GM23338 (cell line): ENCODE measurements around the gene PHC1. TPM values are rescaled to one million over a fixed set of nuclear protein-coding genes. Genes with fewer than 3 reads are reported as not detected.

ENCODE experiments used
- ATAC-seq: fragments of 200-7000 bp; cut with Tn5 transposase; 3 replicates; pipeline ENCODE4 v1.9.1; 2020
- DNase-seq: peaks from one replicate; pipeline ENCODE4 v3.0.0-alpha.2; 2015; ENCODE audit warnings: low spot score
- H2AFZ ChIP-seq: fragments of 200-600 bp; sonication (generic); 2 replicates; pipeline ENCODE4 v1.8.0; 2016; ENCODE audit warnings: antibody characterized with exemption, mild to moderate bottlenecking, moderate library complexity
- H3F3A ChIP-seq: fragments of 200-600 bp; sonication (generic); replicated peaks from 2 replicates; pipeline ENCODE4 v1.8.0; 2017; ENCODE audit warnings: antibody characterized with exemption, mixed run types, low read depth
- H3K27ac ChIP-seq: fragments of 200-600 bp; sonication (generic); 2 replicates; pipeline ENCODE4 v1.6.1; 2016; ENCODE audit warnings: low read depth
- H3K27me3 ChIP-seq: fragments of 200-600 bp; sonication (generic); 2 replicates; pipeline ENCODE4 v1.8.0; 2016; ENCODE audit warnings: mild to moderate bottlenecking, mixed run types, moderate library complexity; ENCODE audit not compliant: insufficient read depth
- H3K36me3 ChIP-seq: fragments of 200-600 bp; sonication (generic); 2 replicates; pipeline ENCODE4 v1.8.0; 2016; ENCODE audit warnings: mild to moderate bottlenecking; ENCODE audit not compliant: insufficient read depth
- H3K4me1 ChIP-seq: fragments of 200-600 bp; sonication (generic); 2 replicates; pipeline ENCODE4 v1.8.0; 2016; ENCODE audit warnings: mild to moderate bottlenecking, moderate library complexity; ENCODE audit not compliant: insufficient read depth
- H3K4me2 ChIP-seq: fragments of 200-600 bp; sonication (generic); 2 replicates; pipeline ENCODE4 v1.7.1; 2017; ENCODE audit warnings: mixed run types
- H3K4me3 ChIP-seq: fragments of 200-600 bp; sonication (generic); 2 replicates; pipeline ENCODE4 v1.6.1; 2016; ENCODE audit warnings: mixed run types
- H3K79me2 ChIP-seq: fragments of 200-600 bp; sonication (generic); replicated peaks from 2 replicates; pipeline ENCODE4 v1.8.0; 2017; ENCODE audit warnings: mild to moderate bottlenecking; ENCODE audit not compliant: insufficient read depth
- H3K9me2 ChIP-seq: fragments of 200-600 bp; sonication (generic); 2 replicates; pipeline ENCODE4 v1.8.0; 2017; ENCODE audit not compliant: insufficient read depth
- H4K20me1 ChIP-seq: fragments of 200-600 bp; sonication (generic); replicated peaks from 2 replicates; pipeline ENCODE4 v1.8.0; 2017; ENCODE audit warnings: mild to moderate bottlenecking; ENCODE audit not compliant: insufficient read depth
- H3K27ac Mint-ChIP-seq: 2 replicates; pipeline ENCODE4 v1.8.0; 2020; ENCODE audit warnings: inconsistent platforms, mild to moderate bottlenecking, moderate library complexity, mixed read lengths
- H3K27me3 Mint-ChIP-seq: 3 replicates; pipeline ENCODE4 v1.8.0; 2022; ENCODE audit warnings: low read depth, mild to moderate bottlenecking, moderate library complexity, mixed read lengths, inconsistent platforms; ENCODE audit not compliant: insufficient read depth, poor library complexity
- H3K36me3 Mint-ChIP-seq: 3 replicates; pipeline ENCODE4 v1.8.0; 2021; ENCODE audit warnings: low read depth, mild to moderate bottlenecking, inconsistent platforms, moderate library complexity, mixed read lengths
- H3K4me1 Mint-ChIP-seq: 3 replicates; pipeline ENCODE4 v1.8.0; 2020; ENCODE audit warnings: mild to moderate bottlenecking, inconsistent platforms, mixed read lengths
- H3K4me3 Mint-ChIP-seq: 3 replicates; pipeline ENCODE4 v1.8.0; 2021; ENCODE audit warnings: moderate library complexity, mild to moderate bottlenecking, inconsistent platforms, mixed read lengths
- H3K9me3 Mint-ChIP-seq: 3 replicates; pipeline ENCODE4 v1.8.0; 2020; ENCODE audit warnings: moderate library complexity, mild to moderate bottlenecking, inconsistent platforms, mixed read lengths
- CREB1 ChIP-seq: fragments of 250-450 bp; sonication (Bioruptor Pico); IDR thresholded peaks from 2 replicates; pipeline ENCODE4 v1.5.0; 2020; ENCODE audit warnings: low read depth, mild to moderate bottlenecking, moderate library complexity
- CTCF ChIP-seq, 2 experiments: fragments of 200-600 bp in 1 of 2; sonication (generic) in 1 of 2; conservative IDR thresholded peaks; 2 replicates each; pipeline versions ENCODE4 v1.5.1 to v1.6.1; 2016 to 2017; ENCODE audit warnings: antibody characterized with exemption in 2 of 2, low read depth in 2 of 2, mild to moderate bottlenecking in 2 of 2, moderate library complexity in 1 of 2
- ETS1 ChIP-seq: IDR thresholded peaks from 2 replicates; pipeline ENCODE4 v1.6.1; 2016; ENCODE audit warnings: antibody characterized with exemption
- EZH2 ChIP-seq: fragments of 200-600 bp; sonication (generic); IDR thresholded peaks from one replicate; pipeline ENCODE4 v1.8.0; 2017; ENCODE audit warnings: antibody characterized with exemption, mild to moderate bottlenecking, low read depth; ENCODE audit not compliant: unreplicated experiment
- EZH2phosphoT487 ChIP-seq: fragments of 200-600 bp; sonication (generic); IDR thresholded peaks from one replicate; pipeline ENCODE4 v1.8.1; 2018; ENCODE audit warnings: antibody characterized with exemption; ENCODE audit not compliant: unreplicated experiment
- JUNB ChIP-seq: IDR thresholded peaks from one replicate; pipeline ENCODE4 v1.6.1; 2016; ENCODE audit warnings: antibody characterized with exemption; ENCODE audit not compliant: unreplicated experiment
- NANOG ChIP-seq: IDR thresholded peaks from 2 replicates; pipeline ENCODE4 v1.6.1; 2016; ENCODE audit warnings: antibody characterized with exemption, borderline replicate concordance
- POLR2AphosphoS5 ChIP-seq: IDR thresholded peaks from 2 replicates; pipeline ENCODE4 v1.6.1; 2016; ENCODE audit warnings: antibody characterized with exemption, low read depth
- REST ChIP-seq: IDR thresholded peaks from one replicate; pipeline ENCODE4 v1.6.1; 2018; ENCODE audit warnings: antibody characterized with exemption; ENCODE audit not compliant: unreplicated experiment
- STAT1 ChIP-seq: IDR thresholded peaks from one replicate; pipeline ENCODE4 v1.6.1; 2016; ENCODE audit warnings: antibody characterized with exemption; ENCODE audit not compliant: unreplicated experiment
- ZNF114 ChIP-seq: fragments of 250-450 bp; sonication (Bioruptor Pico); IDR thresholded peaks from 2 replicates; pipeline ENCODE4 v1.5.0; 2020; ENCODE audit warnings: mild to moderate bottlenecking, moderate library complexity
- ZNF331 ChIP-seq: fragments of 250-450 bp; sonication (Bioruptor Pico); IDR thresholded peaks from 2 replicates; pipeline ENCODE4 v1.5.0; 2020; ENCODE audit warnings: low read depth, mild to moderate bottlenecking, moderate library complexity
- ZNF462 ChIP-seq: fragments of 250-450 bp; sonication (Bioruptor Pico); IDR thresholded peaks from 2 replicates; pipeline ENCODE4 v1.5.0; 2020; ENCODE audit warnings: mild to moderate bottlenecking, moderate library complexity
- polyA plus RNA-seq: library from polyadenylated mRNA; unstranded; fragments of >200 nt; fragmentation: Nextera tagmentation; extraction: Ambion mirVana; gene quantifications from 2 replicates; pipeline ENCODE4 v1.2.1, GENCODE V29; 2016
- total RNA-seq: library from RNA; depleted of rRNA; stranded (reverse); fragments of >200 nt; shearing (Covaris generic); gene quantifications from 2 replicates; pipeline ENCODE4 v1.2.3, GENCODE V29; 2014

PHC1 gene
- total and polyA plus RNA-seq, 2 experiments from 2014 or later, result 303 to 1,069 TPM

GRCh38 chr12:8953773-8954402 is 39.6 kb downstream of the PHC1 start:
- Histone ChIP-seq H3K27me3 (no peaks in the 10 kb centered on the region), H3F3A (peaks cover 3% of the 10 kb centered on the region; the same call in 1 of the 2 replicates), H3K27ac (no peak overlapping the region), H2AFZ (no peak overlapping the region), H3K36me3 (peaks cover 25% of the 10 kb centered on the region; the same call in 1 of the 2 replicates), H3K4me3 (no peak overlapping the region), H3K4me1 (no peaks in the 10 kb centered on the region; the same call in 1 of the 2 replicates), H3K4me2 (no peak overlapping the region), H3K79me2 (peaks cover 9% of the 10 kb centered on the region), H3K9me2 (no peaks in the 10 kb centered on the region), H4K20me1 (no peaks in the 10 kb centered on the region)
- H3K4me1 Mint-ChIP-seq, result no peaks in the 10 kb centered on the region
- no peak overlapping the region for H3K27ac Mint-ChIP-seq
- no peak for ATAC-seq
- no peak for TF ChIP-seq CTCF (conservative IDR thresholded peaks at IDR 0.05; ENCODE audit: low read depth in 2 of 2)
- no peak for TF ChIP-seq ZNF114 (CRISPR knock-in tag)
- no peak for TF ChIP-seq ETS1
- TF ChIP-seq NANOG, result no peak
- no peak for TF ChIP-seq REST
- TF ChIP-seq ZNF331 (CRISPR knock-in tag), result no peak
- no peak for TF ChIP-seq POLR2AphosphoS5
- TF ChIP-seq STAT1, result no peak
- TF ChIP-seq ZNF462 (CRISPR knock-in tag), result no peak
- TF ChIP-seq EZH2, result no peak
- no peak for TF ChIP-seq CREB1 (CRISPR knock-in tag)
- TF ChIP-seq JUNB, result no peak
- TF ChIP-seq EZH2phosphoT487, result no peak
- DNase-seq, result no peak
- H3K27me3 Mint-ChIP-seq, result peaks cover 3% of the 10 kb centered on the region
- H3K4me3 Mint-ChIP-seq, result no peak overlapping the region
- peaks cover 63% of the 10 kb centered on the region for H3K36me3 Mint-ChIP-seq
- H3K9me3 Mint-ChIP-seq, result peaks cover 56% of the 10 kb centered on the region
